K562 (cell line): ENCODE results near the gene PTTG1IP. TPM values are rescaled to one million over a fixed set of nuclear protein-coding genes. Genes with fewer than 3 reads are reported as not detected.

ENCODE experiments used
- ATAC-seq: fragments of 200-7000 bp; cut with Tn5 transposase; 3 replicates; pipeline ENCODE4 v1.9.1; 2020; ENCODE audit warnings: moderate library complexity
- BruUV-seq: library from RNA; stranded (reverse); fragments of 400-500 nt; replicated peaks from 2 replicates; lab custom pipeline; 2021; lab: Mats Ljungman, UMichigan
- CTCF ChIA-PET: fragments of 300-600 bp; formaldehyde crosslinking; extraction: SDS; loops from one replicate; lab custom pipeline; 2021; ENCODE audit warnings: low intra/inter-chr PET ratio; lab: Yijun Ruan, JAX
- POLR2A ChIA-PET: fragments of 300-600, 350-650 bp; sonication (Branson Sonifier 250); formaldehyde crosslinking; extraction: SDS; loops from one replicate; lab custom pipeline; 2021; ENCODE audit warnings: antibody characterized with exemption, inconsistent platforms; lab: Yijun Ruan, JAX
- DNase-seq, 4 experiments: peaks; one replicate each; pipeline versions ENCODE4 v3.0.0 to v3.0.0-alpha.2; 2011 to 2018; ENCODE audit warnings: low spot score in 3 of 4, mixed read lengths in 3 of 4; ENCODE audit errors: extremely low read depth in 1 of 4
- FAIRE-seq: peaks from 2 replicates; lab custom pipeline; 2011; peaks lifted over from hg19 to GRCh38; lab: Jason Lieb, UNC
- H2AFZ ChIP-seq: 2 replicates; pipeline ENCODE4 v1.6.0; 2011; ENCODE audit warnings: low read depth, low read length, control low read depth, inconsistent platforms
- H3K27ac ChIP-seq: fragments of 200-600 bp; 3 replicates; pipeline ENCODE4 v1.8.0; 2011; ENCODE audit warnings: low read depth, mild to moderate bottlenecking, control low read depth, inconsistent platforms, low read length, moderate library complexity, mixed read lengths; ENCODE audit errors: extremely low read depth
- H3K27me3 ChIP-seq, 2 experiments: fragments of 300-600 bp in 1 of 2; 2 replicates in 1 of 2; 3 replicates in 1 of 2; pipeline versions ENCODE4 v1.6.0 to v1.8.0; 2011; ENCODE audit warnings: inconsistent platforms in 2 of 2, low read length in 2 of 2, mild to moderate bottlenecking in 1 of 2, mixed read lengths in 1 of 2, moderate library complexity in 1 of 2; ENCODE audit not compliant: control insufficient read depth in 2 of 2, insufficient read depth in 2 of 2
- H3K36me3 ChIP-seq: fragments of 300-600 bp; 3 replicates; pipeline ENCODE4 v1.8.0; 2011; ENCODE audit warnings: mild to moderate bottlenecking, low read length, inconsistent platforms; ENCODE audit not compliant: control insufficient read depth, insufficient read depth
- H3K4me1 ChIP-seq, 2 experiments: fragments of 200-600 bp in 1 of 2; replicated peaks in 1 of 2; 2 replicates in 1 of 2; 3 replicates in 1 of 2; pipeline versions ENCODE4 v1.5.1 to v1.8.0; 2011; ENCODE audit warnings: inconsistent platforms in 2 of 2, low read length in 2 of 2, mild to moderate bottlenecking in 1 of 2, mixed read lengths in 1 of 2, moderate library complexity in 1 of 2; ENCODE audit not compliant: control insufficient read depth in 2 of 2, insufficient read depth in 2 of 2
- H3K4me2 ChIP-seq: 2 replicates; pipeline ENCODE4 v1.6.1; 2011; ENCODE audit warnings: low read length, control low read depth, inconsistent platforms, mixed read lengths; ENCODE audit not compliant: insufficient read depth
- H3K4me3 ChIP-seq: fragments of 200-600 bp; sonication (generic), shearing (Covaris generic); 2 replicates; pipeline ENCODE4 v1.5.1; 2016; ENCODE audit warnings: control low read depth, inconsistent platforms
- H3K79me2 ChIP-seq: fragments of 200-600 bp; 3 replicates; pipeline ENCODE4 v1.8.0; 2011; ENCODE audit warnings: low read length, inconsistent platforms; ENCODE audit not compliant: control insufficient read depth, insufficient read depth
- H3K9ac ChIP-seq, 2 experiments: 2 replicates each; pipeline versions ENCODE4 v1.6.0 to v1.6.1; 2011; ENCODE audit warnings: low read depth in 2 of 2, low read length in 2 of 2, control low read depth in 1 of 2, inconsistent platforms in 1 of 2, mild to moderate bottlenecking in 1 of 2, mixed read lengths in 1 of 2; ENCODE audit not compliant: insufficient read depth in 1 of 2
- H3K9me1 ChIP-seq: one replicate; pipeline ENCODE4 v1.6.0; 2011; ENCODE audit warnings: inconsistent platforms, mild to moderate bottlenecking, low read length, moderate library complexity; ENCODE audit not compliant: control insufficient read depth, insufficient read depth
- H3K9me3 ChIP-seq: replicated peaks from 2 replicates; pipeline ENCODE4 v1.5.1; 2011; ENCODE audit warnings: low read depth, low read length, inconsistent platforms; ENCODE audit not compliant: control insufficient read depth, insufficient read depth
- H4K20me1 ChIP-seq: replicated peaks from 2 replicates; pipeline ENCODE4 v1.6.1; 2011; ENCODE audit warnings: low read length, inconsistent platforms, mixed read lengths; ENCODE audit not compliant: control insufficient read depth, insufficient read depth
- BCLAF1 ChIP-seq, 2 experiments: fragments of 450-650 bp in 1 of 2; IDR thresholded peaks; 2 replicates each; pipeline ENCODE4 v1.6.1; 2011 to 2017; ENCODE audit warnings: low read depth in 2 of 2, antibody characterized with exemption in 1 of 2, borderline replicate concordance in 1 of 2, low read length in 1 of 2, mild to moderate bottlenecking in 1 of 2, mixed read lengths in 1 of 2; ENCODE audit not compliant: control insufficient read depth in 1 of 2
- COPS2 ChIP-seq: fragments of 450-650 bp; conservative IDR thresholded peaks from 2 replicates; pipeline ENCODE4 v1.6.1; 2016; ENCODE audit warnings: mild to moderate bottlenecking, moderate library complexity
- DLX4 ChIP-seq: fragments of 250-450 bp; sonication (Bioruptor Pico); IDR thresholded peaks from 2 replicates; pipeline ENCODE4 v1.6.1; 2021; ENCODE audit warnings: mild to moderate bottlenecking
- HMBOX1 ChIP-seq: sonication (generic); IDR thresholded peaks from 2 replicates; pipeline ENCODE4 v1.6.1; 2016
- IRF1 ChIP-seq: sonication (generic); formaldehyde crosslinking; IDR thresholded peaks from 2 replicates; pipeline ENCODE4 v1.8.0; 2022; ENCODE audit warnings: missing genetic modification reagents, mild to moderate bottlenecking, borderline replicate concordance
- NRF1 ChIP-seq, 2 experiments: fragments of 450-650 bp; IDR thresholded peaks in 1 of 2; conservative IDR thresholded peaks in 1 of 2; 2 replicates each; pipeline ENCODE4 v1.6.1; 2014; ENCODE audit warnings: mild to moderate bottlenecking in 2 of 2
- PHF20 ChIP-seq: fragments of 450-650 bp; IDR thresholded peaks from 2 replicates; pipeline ENCODE4 v1.6.1; 2018; ENCODE audit not compliant: partially characterized antibody
- SIN3A ChIP-seq, 2 experiments: fragments of 150-350 bp in 1 of 2; IDR thresholded peaks; 2 replicates each; pipeline ENCODE4 v1.6.1; 2011 to 2016; ENCODE audit warnings: borderline replicate concordance in 2 of 2, low read depth in 2 of 2, low read length in 2 of 2, mild to moderate bottlenecking in 2 of 2, moderate library complexity in 2 of 2; ENCODE audit not compliant: control insufficient read depth in 1 of 2
- SIRT6 ChIP-seq: IDR thresholded peaks from one replicate; pipeline ENCODE4 v1.6.1; 2012; ENCODE audit warnings: low read depth, mild to moderate bottlenecking, control low read depth, inconsistent platforms, low read length, moderate library complexity
- SP1 ChIP-seq: sonication (generic); formaldehyde crosslinking; IDR thresholded peaks from 2 replicates; pipeline ENCODE4 v1.8.1; 2022; ENCODE audit warnings: mild to moderate bottlenecking, missing genetic modification reagents
- SRSF3 ChIP-seq: fragments of 200-400 bp; formaldehyde crosslinking; IDR thresholded peaks from 2 replicates; pipeline ENCODE4 v1.6.1; 2016; ENCODE audit warnings: mild to moderate bottlenecking, low read length, moderate library complexity; ENCODE audit not compliant: insufficient read depth
- YY1 ChIP-seq, 3 experiments: IDR thresholded peaks; 2 replicates each; pipeline ENCODE4 v1.6.1; 2011; ENCODE audit warnings: low read length in 2 of 3, mild to moderate bottlenecking in 2 of 3, moderate library complexity in 2 of 3, borderline replicate concordance in 1 of 3, control low read depth in 1 of 3, low read depth in 1 of 3; ENCODE audit not compliant: insufficient read depth in 3 of 3, insufficient replicate concordance in 2 of 3, control insufficient read depth in 1 of 3, insufficient read length in 1 of 3; ENCODE audit errors: extremely low read depth in 1 of 3
- ZFP1 ChIP-seq: fragments of 450-650 bp; formaldehyde crosslinking; IDR thresholded peaks from 2 replicates; pipeline ENCODE4 v1.4.0; 2020; ENCODE audit warnings: mild to moderate bottlenecking, mixed read lengths
- ZKSCAN1 ChIP-seq: fragments of 150-350 bp; IDR thresholded peaks from 2 replicates; pipeline ENCODE4 v1.6.1; 2016; ENCODE audit warnings: low read depth, low read length
- ZNF780A ChIP-seq: fragments of 250-450 bp; sonication (Bioruptor Pico); IDR thresholded peaks from 2 replicates; pipeline ENCODE4 v1.5.0; 2021; ENCODE audit warnings: mild to moderate bottlenecking
- ZNF79 ChIP-seq: fragments of 250-450 bp; sonication (Bioruptor Pico); IDR thresholded peaks from 2 replicates; pipeline ENCODE4 v1.4.0; 2020; ENCODE audit warnings: low read depth, mild to moderate bottlenecking, moderate library complexity
- WGBS: fragments of 100-300 bp; shearing (Covaris generic); methylation state at CpG from one replicate; pipeline ENCODE4 v1.1.6; 2016; ENCODE audit warnings: low coverage, mixed read lengths; ENCODE audit not compliant: insufficient coverage; ENCODE audit errors: missing lambda C conversion rate; 5-methylcytosine and 5-hydroxymethylcytosine counted together
- in situ Hi-C: fragments of 300-500 bp; cut with MboI; formaldehyde crosslinking; loops from 4 replicates; pipeline ENCODE4 v1.15.0; 2018; ENCODE audit warnings: inconsistent platforms, mixed read lengths
- intact Hi-C: fragments of 100-400 bp; cut with micrococcal nuclease; formaldehyde crosslinking; loops from 2 replicates; pipeline ENCODE4 v1.14.2; 2022
- polyA plus RNA-seq, 8 experiments: library from polyadenylated mRNA; depleted of rRNA in 4 of 8; stranded (reverse) in 5 of 8; unstranded in 3 of 8; fragments of >200 nt; fragmentation: Nextera tagmentation in 2 of 8; fragmentation: Illumina TruSeq in 1 of 8; extraction: Ambion mirVana in 2 of 8; extraction: Trizol in 1 of 8; gene quantifications; 2 replicates each; pipeline versions ENCODE4 v1.2.1 to v1.2.3, GENCODE V29; 2011 to 2014; ENCODE audit warnings: inconsistent platforms in 1 of 8, missing spikeins in 1 of 8
- total RNA-seq, 7 experiments: library from RNA; depleted of rRNA in 6 of 7; stranded (reverse); fragments of >200 nt in 6 of 7; fragmentation: Illumina TruSeq in 2 of 7; extraction: Trizol in 2 of 7; gene quantifications; 2 replicates each; pipeline versions ENCODE4 v1.2.1 to v1.2.3, GENCODE V29; 2011 to 2021; ENCODE audit warnings: low replicate concordance in 1 of 7

The PTTG1IP gene
- total and polyA plus RNA-seq, 9 of the 15 experiments (the other 6 are each of a cell fraction or from before 2014, with no cell fraction given), result 5.0 to 99.3 (median 82.4) TPM

- Histone ChIP-seq H3K4me2 (peak overlapping the region; percentile 85), H3K27ac (peak overlapping the region; percentile 64), H3K27me3 (no peaks in the 10 kb centered on the region), H3K4me3 (peak overlapping the region; percentile 67), H3K4me1 (peaks cover 46 to 58% of the 10 kb centered on the region in 2 experiments), H2AFZ (no peak overlapping the region), H3K9me3 (no peaks in the 10 kb centered on the region), H3K79me2 (peaks cover 62% of the 10 kb centered on the region), H3K9me1 (peaks cover 20% of the 10 kb centered on the region), H3K9ac (peak overlapping the region; percentile 66 to 95), H4K20me1 (peaks cover 43% of the 10 kb centered on the region), H3K36me3 (peaks cover 4% of the 10 kb centered on the region; the same call in 2 of the 3 replicates)
- WGBS, result 6% methylated on average over 3 of the region's 3 CpGs
- peak; percentile 6 for ATAC-seq
- intact Hi-C loops (no loop called here), in situ Hi-C loops (no loop called here)
- ChIA-PET POLR2A (interaction anchor here (0.7 to 1.6 kb wide), 7 partner anchors 9 to 79 kb away, joined by 3 to 7 read pairs (median 4); partner anchors contain the start of gene SUMO3), CTCF (no interaction called here)
- no peak for FAIRE-seq
- no peak for DNase-seq
- no TSS peak for BruUV-seq
- TF ChIP-seq HMBOX1 (peak; percentile 35; the same call in 1 of the 2 replicates), ZNF79 (CRISPR knock-in tag) (no peak), PHF20 (peak; percentile 10), DLX4 (CRISPR knock-in tag) (no peak), ZKSCAN1 (no peak), SRSF3 (no peak), IRF1 (CRISPR knock-in tag) (no peak), SP1 (CRISPR knock-in tag) (no peak), BCLAF1 (IDR thresholded peaks at IDR 0.05; ENCODE audit: borderline replicate concordance in 1 of 2, control insufficient read depth in 1 of 2, low read depth in 2 of 2, low read length in 1 of 2) (no peak), NRF1 (conservative IDR thresholded peaks at IDR 0.05 in 1 of 2, IDR thresholded peaks at IDR 0.05 in 1 of 2) (no peak; a peak in 1 of 4 replicates), SIRT6 (no peak), ZNF780A (no peak), COPS2 (no peak), YY1 (IDR thresholded peaks at IDR 0.05; ENCODE audit: borderline replicate concordance in 1 of 3, control insufficient read depth in 1 of 3, extremely low read depth in 1 of 3, insufficient read depth in 3 of 3, insufficient read length in 1 of 3, insufficient replicate concordance in 2 of 3, low read depth in 1 of 3, low read length in 2 of 3) (peak in 1 of 3 experiments; percentile 20), SIN3A (IDR thresholded peaks at IDR 0.05; ENCODE audit: borderline replicate concordance in 2 of 2, control insufficient read depth in 1 of 2, low read depth in 2 of 2, low read length in 2 of 2) (0 out of 4 replicates have a peak, but pooled peaks of 1 of the 2 experiments have one; percentile 32), ZFP1 (CRISPR knock-in tag) (no peak)
These were observed 1.2 kb downstream of the PTTG1IP start for GRCh38 chr21:44872323-44872648.
